Right atrium auricular region (tissue), 2 donors: ENCODE results near the gene ALPI. TPM values are rescaled to one million over a fixed set of nuclear protein-coding genes. Genes with fewer than 3 reads are reported as not detected.
"Not testable (repeated sequence)": the region's sequence is repeated elsewhere in the genome, so short reads cannot be mapped to it uniquely, and the experiment has no call there.

ENCODE experiments used
- DNase-seq: peaks from one replicate; pipeline ENCODE4 v3.0.0-alpha.2; 2019; ENCODE audit warnings: low spot score
- H3K27ac ChIP-seq, 2 donors: fragments of 200-600 bp; sonication (generic); 1 replicate in 1 of 2; 2 replicates in 1 of 2; pipeline ENCODE4 v1.5.1; 2016 to 2019
- H3K27me3 ChIP-seq, 2 donors: fragments of 200-600 bp; sonication (generic); one replicate each; pipeline versions ENCODE4 v1.5.1 to v1.6.0; 2017 to 2019
- H3K36me3 ChIP-seq: fragments of 200-600 bp; sonication (generic); one replicate; pipeline ENCODE4 v1.5.1; 2016
- H3K4me1 ChIP-seq, 2 donors: fragments of 200-600 bp; sonication (generic); one replicate each; pipeline versions ENCODE4 v1.5.1 to v1.6.0; 2017 to 2019
- H3K4me3 ChIP-seq, 2 donors: fragments of 200-600 bp; sonication (generic); 1 replicate in 1 of 2; 2 replicates in 1 of 2; pipeline ENCODE4 v1.5.1; 2017 to 2019; ENCODE audit warnings: mild to moderate bottlenecking in 1 of 2, moderate library complexity in 1 of 2
- H3K9me3 ChIP-seq, 2 donors: fragments of 200-600 bp; sonication (generic); one replicate each; pipeline ENCODE4 v1.5.1; 2019
- total RNA-seq, 2 donors: library from RNA; depleted of rRNA; stranded (reverse); fragments of >200 nt; gene quantifications; one replicate each; pipeline ENCODE4 v1.1.0, GENCODE V29; 2016
- TF ChIP-seq, protein P1 (sequence below), 2 donors: fragments of 200-600 bp; sonication (generic); IDR thresholded peaks; one replicate each; pipeline ENCODE4 v1.5.1; 2019; ENCODE audit warnings: antibody characterized with exemption in 2 of 2

ALPI gene
- total RNA-seq, 2 donors from 2014 or later = not detected

DNA sequence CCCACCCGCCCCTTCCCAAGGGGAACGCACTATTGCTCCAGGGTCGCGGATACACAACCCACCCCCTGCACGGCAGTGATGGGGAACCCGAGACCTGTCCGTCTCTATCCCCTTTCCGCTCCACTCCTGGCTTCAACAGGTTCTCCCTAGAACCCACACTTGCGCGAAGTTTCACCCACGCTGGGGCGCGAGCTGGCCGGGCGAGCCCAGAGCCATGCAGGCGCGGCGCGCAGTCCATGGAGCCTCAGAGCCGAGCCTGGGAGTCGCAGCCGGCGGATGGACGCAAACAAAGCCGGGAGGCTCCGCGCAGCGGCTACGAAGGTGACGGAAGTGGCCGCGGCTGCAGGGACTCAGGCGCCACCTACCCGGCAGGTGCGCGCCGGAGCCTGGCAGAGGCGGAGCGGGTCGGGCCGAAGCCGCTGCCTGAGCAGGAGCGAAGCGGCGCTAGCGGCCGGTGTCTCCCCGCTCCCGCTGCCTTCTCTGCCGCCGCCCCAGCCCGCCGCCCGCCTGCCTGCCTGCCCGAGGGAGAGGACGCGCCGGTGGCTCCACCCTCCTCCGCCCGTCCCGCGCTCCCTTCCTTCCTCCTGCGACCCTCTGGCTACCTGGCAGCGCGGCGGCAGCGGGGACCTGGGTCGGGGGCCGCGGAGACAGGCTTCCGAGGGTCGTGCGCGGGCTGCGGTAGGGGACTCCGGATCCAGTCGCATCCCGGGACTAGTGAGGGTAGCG, 35.3 kb upstream of the ALPI start:
- peaks cover 0 to 26% of the 10 kb centered on the region in 2 donors for H3K27me3 ChIP-seq

DNA sequence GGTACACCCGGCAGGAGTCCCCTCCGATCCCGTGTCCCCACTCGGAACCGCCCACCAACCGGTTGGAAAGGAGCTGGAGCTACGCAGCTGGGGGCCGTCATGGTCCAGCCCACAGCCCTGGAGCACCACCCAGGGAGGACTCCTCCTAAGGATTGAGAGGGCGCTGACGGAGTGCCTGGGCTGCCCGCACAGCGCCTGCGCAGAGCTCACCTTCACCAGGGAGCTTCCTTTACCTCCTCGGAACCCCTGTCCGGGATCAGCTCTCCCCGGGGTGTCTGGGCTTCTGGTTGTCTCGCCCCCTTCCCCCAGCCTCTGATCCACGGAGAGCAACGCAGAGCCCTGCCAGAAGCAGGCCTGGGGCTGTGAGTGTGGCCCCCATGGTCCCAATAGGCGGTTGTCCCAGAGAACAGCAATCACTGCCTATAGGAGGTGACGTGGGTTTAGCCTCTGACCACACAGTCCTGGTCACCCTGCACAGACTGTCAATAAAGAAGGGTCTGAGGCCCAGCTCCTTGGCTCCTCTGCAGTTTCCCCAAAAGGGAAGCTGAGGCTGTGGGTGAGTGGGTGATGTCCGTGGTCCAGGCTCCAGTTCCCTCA, 34.7 kb upstream of the ALPI start:
- Histone ChIP-seq H3K27ac (no peak overlapping the region), H3K9me3 (peaks cover 0 to 11% of the 10 kb centered on the region in 2 donors), H3K36me3 (no peaks in the 10 kb centered on the region), H3K4me1 (peaks cover 0 to 30% of the 10 kb centered on the region in 2 donors), H3K27me3 (peaks cover 0 to 26% of the 10 kb centered on the region in 2 donors), H3K4me3 (no peak overlapping the region)
- TF ChIP-seq, protein P1, sequence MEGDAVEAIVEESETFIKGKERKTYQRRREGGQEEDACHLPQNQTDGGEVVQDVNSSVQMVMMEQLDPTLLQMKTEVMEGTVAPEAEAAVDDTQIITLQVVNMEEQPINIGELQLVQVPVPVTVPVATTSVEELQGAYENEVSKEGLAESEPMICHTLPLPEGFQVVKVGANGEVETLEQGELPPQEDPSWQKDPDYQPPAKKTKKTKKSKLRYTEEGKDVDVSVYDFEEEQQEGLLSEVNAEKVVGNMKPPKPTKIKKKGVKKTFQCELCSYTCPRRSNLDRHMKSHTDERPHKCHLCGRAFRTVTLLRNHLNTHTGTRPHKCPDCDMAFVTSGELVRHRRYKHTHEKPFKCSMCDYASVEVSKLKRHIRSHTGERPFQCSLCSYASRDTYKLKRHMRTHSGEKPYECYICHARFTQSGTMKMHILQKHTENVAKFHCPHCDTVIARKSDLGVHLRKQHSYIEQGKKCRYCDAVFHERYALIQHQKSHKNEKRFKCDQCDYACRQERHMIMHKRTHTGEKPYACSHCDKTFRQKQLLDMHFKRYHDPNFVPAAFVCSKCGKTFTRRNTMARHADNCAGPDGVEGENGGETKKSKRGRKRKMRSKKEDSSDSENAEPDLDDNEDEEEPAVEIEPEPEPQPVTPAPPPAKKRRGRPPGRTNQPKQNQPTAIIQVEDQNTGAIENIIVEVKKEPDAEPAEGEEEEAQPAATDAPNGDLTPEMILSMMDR (IDR thresholded peaks at IDR 0.05) = no peak
- DNase-seq = no peak

More for the DNA sequence above, 35.3 kb upstream of the ALPI start:
- DNase-seq = no peak
- Histone ChIP-seq H3K4me3 (peak overlapping the region in 1 of 2 donors; percentile 15), H3K9me3 (peaks cover 0 to 11% of the 10 kb centered on the region in 2 donors), H3K4me1 (peaks cover 0 to 30% of the 10 kb centered on the region in 2 donors), H3K27ac (no peak overlapping the region), H3K36me3 (no peaks in the 10 kb centered on the region)
- TF ChIP-seq, protein P1 (IDR thresholded peaks at IDR 0.05) = no peak

- Histone ChIP-seq H3K36me3 (no peaks in the 10 kb centered on the region), H3K4me3 (no peak overlapping the region), H3K9me3 (peaks cover 0 to 11% of the 10 kb centered on the region in 2 donors), H3K27me3 (peaks cover 0 to 26% of the 10 kb centered on the region in 2 donors), H3K27ac (no peak overlapping the region), H3K4me1 (peaks cover 0 to 30% of the 10 kb centered on the region in 2 donors)
- TF ChIP-seq, protein P1 (IDR thresholded peaks at IDR 0.05) = no peak
- DNase-seq = no peak
Observed at GRCh38 chr2:232422051-232422450, 33.9 kb upstream of the ALPI start.

- not testable (repeated sequence) for H3K27ac ChIP-seq, DNase-seq, H3K36me3 ChIP-seq, H3K4me3 ChIP-seq
- Histone ChIP-seq H3K4me1 (peaks cover 0 to 30% of the 10 kb centered on the region in 2 donors), H3K27me3 (peaks cover 0 to 26% of the 10 kb centered on the region in 2 donors), H3K9me3 (peaks cover 0 to 11% of the 10 kb centered on the region in 2 donors)
Observed at GRCh38 chr2:232422996-232423395, 33.0 kb upstream of the ALPI start.

GRCh38 chr2:232423407-232423806, 32.5 kb upstream of the ALPI start:
- not testable (repeated sequence) for H3K4me3 ChIP-seq, DNase-seq, H3K36me3 ChIP-seq, H3K27ac ChIP-seq
- H3K9me3 ChIP-seq = peaks cover 0 to 11% of the 10 kb centered on the region in 2 donors
- peaks cover 0 to 26% of the 10 kb centered on the region in 2 donors for H3K27me3 ChIP-seq
- peaks cover 0 to 27% of the 10 kb centered on the region in 2 donors for H3K4me1 ChIP-seq

- no peaks in the 10 kb centered on the region for H3K4me1 ChIP-seq
- H3K27me3 ChIP-seq = no peaks in the 10 kb centered on the region
- H3K9me3 ChIP-seq = no peaks in the 10 kb centered on the region
- H3K36me3 ChIP-seq = no peaks in the 10 kb centered on the region
- no peak overlapping the region for H3K27ac ChIP-seq
- H3K4me3 ChIP-seq = no peak overlapping the region
- TF ChIP-seq, protein P1 (IDR thresholded peaks at IDR 0.05) = no peak
- no peak for DNase-seq
Observed at GRCh38 chr2:232431705-232432590, 24.0 kb upstream of the ALPI start.
